ENCODE data around the gene RCOR1.
A peak's percentile ranks its signal among the peaks of the same experiment; 100 is the strongest.
"Not testable (repeated sequence)": the region's sequence is repeated elsewhere in the genome, so short reads cannot be mapped to it uniquely, and the experiment has no call there.

The RCOR1 gene

GRCh38 chr14:102750376-102750775 lies 157.9 kb downstream of the RCOR1 start:
- no peak for DNase-seq (ENCODE audit: low read depth)

GRCh38 chr14:102751088-102751487 lies 158.6 kb downstream of the RCOR1 start:
- no peak for DNase-seq (ENCODE audit: low read depth)

DNA sequence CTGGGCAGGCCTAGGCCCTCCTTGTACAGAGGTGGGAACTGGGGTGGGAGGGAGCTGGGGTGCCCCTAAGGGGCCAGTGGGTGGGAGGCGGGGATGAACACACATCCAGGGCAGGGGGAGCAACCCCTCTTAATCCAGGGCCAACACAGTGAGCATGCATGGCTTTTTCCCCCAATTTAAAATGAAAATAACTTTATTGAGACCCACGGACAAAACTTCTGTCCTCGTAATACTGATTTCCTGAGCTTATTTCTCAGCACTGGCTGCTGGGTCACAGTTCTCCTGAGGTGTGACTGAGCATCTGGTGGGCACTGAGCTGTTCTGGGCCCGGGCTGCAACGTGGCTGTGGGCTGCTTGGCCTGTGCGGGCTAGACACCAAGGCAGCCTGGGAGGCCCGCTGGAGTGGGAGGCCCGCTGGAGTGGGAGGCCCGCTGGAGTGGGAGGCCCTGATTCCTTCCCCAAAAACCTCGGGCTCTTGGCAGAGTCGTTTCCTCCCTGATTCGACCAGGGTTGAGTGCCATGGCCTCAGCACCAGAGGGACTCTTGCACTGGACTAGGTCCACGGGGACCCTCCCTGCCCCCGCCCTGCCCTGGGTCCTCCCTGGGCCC lies 159.9 kb downstream of the RCOR1 start:
- no peak for DNase-seq (ENCODE audit: low read depth)

GRCh38 chr14:102754370-102755262 lies 162.2 kb downstream of the RCOR1 start:
- no peak for DNase-seq (ENCODE audit: low read depth)

GRCh38 chr14:102757646-102758045 lies 165.2 kb downstream of the RCOR1 start:
- no peak for DNase-seq (ENCODE audit: low read depth)

- DNase-seq (ENCODE audit: low read depth), result no peak
These were observed 165.6 kb downstream of the RCOR1 start for GRCh38 chr14:102758087-102758486.

DNA sequence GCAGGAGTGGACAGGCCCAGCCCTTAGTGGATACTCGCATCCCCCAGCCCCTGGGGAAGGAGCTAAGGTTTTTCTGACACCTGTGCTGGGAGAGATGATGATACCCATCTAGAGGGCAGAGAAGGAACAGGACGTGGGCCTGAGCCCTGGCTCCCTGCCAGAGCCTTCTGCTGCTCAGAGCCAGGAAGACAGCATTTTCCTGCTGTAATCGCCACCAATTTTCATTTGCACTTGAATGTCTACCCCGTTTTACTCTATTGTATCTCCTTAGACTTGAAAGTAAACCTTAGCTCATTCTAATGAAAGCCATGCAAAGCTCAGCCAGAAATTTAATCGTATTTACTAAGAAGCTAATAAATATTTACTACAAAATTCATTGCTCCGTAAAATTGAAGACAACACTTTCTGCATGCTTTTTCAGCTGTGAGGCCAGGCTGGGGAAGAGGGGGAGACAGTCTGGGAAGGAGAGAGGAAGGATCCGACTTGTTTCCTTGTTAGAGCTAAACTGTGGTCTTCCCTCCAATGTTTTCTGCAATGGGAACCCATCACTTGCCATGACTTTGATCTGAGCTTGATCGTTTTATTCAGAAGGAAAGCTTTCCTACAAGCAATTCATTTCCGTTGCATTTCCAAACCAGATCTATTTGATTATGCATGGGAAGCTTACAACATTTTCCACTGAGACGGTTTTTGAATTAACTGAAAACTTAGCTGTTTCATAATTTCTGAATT lies 167.2 kb downstream of the RCOR1 start:
- no peak for DNase-seq (ENCODE audit: low read depth)

DNA sequence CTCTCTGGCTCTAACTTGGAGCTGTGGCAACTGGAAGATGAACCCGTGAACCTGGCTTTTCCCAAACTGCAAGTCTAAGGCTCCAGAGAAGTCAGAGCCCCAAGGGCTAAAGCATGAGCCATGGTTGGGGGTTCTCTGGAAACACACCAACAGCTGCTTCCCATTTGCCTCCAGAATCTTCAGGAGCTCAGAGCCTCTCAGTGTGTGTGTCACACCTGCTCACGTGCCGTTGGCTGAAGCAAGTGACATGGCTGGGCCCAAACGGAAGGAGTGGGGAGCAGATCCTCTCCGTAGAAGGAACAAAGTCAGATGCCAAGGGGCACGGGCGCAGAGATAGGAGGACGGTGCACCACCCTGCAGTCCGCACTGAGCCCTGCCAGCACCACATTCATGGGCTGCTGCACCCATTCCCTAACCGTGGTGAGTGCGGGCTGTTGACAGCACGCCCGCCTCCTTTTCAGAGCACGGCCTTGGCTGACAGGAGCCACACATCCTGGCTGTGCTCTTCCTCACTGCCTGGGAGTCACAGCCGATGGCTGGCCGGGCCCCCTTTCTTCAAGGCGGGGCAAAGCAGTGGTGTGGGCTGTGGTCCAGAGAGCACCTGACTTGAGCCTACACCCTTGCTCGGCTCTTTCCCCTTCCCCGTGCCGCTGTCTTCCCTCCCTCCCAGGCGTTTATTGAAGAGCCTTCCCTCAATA lies 168.2 kb downstream of the RCOR1 start:
- no peak for DNase-seq (ENCODE audit: low read depth)

DNA sequence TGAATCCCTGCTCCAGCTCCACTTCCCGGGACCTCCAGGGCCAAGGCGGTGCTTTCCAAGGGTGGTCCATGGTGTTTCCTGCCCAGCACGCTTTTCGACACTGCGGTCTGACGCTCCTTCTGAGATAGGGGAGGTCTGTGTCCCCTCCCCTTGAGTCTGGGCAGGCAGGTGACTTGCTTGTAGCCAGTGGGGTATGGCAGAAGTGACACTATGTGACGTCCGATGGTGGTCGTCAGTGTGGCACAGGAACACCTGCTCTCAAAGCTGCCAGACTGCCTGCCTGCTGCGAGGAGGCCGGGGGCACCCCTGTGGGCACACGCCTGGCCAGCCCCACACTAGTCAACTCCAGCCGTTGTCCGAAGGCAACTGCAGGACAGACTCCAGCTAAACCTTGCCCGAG lies 168.8 kb downstream of the RCOR1 start:
- DNase-seq (ENCODE audit: low read depth), result no peak

GRCh38 chr14:102764220-102764671 lies 171.8 kb downstream of the RCOR1 start:
- DNase-seq (ENCODE audit: low read depth), result no peak

DNA sequence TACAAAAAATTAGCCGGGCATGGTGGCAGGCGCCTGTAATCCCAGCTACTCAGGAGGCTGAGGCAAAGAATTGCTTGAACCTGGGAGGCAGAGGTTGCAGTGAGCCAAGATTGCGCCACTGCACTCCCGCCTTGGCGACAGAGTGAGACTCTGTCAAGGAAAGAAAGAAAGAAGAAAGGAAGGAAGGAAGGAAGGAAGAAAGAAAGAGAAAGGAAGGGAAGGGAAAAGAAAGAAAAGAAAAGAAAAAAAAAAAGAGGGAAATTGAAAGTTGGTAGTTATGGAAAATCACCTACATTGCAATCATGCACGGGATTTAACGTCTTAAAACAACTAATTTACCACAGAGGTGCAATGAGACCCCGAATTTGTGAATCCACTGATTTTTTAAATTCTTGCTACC lies 173.3 kb downstream of the RCOR1 start:
- DNase-seq (ENCODE audit: low read depth), result not testable (repeated sequence)

DNA sequence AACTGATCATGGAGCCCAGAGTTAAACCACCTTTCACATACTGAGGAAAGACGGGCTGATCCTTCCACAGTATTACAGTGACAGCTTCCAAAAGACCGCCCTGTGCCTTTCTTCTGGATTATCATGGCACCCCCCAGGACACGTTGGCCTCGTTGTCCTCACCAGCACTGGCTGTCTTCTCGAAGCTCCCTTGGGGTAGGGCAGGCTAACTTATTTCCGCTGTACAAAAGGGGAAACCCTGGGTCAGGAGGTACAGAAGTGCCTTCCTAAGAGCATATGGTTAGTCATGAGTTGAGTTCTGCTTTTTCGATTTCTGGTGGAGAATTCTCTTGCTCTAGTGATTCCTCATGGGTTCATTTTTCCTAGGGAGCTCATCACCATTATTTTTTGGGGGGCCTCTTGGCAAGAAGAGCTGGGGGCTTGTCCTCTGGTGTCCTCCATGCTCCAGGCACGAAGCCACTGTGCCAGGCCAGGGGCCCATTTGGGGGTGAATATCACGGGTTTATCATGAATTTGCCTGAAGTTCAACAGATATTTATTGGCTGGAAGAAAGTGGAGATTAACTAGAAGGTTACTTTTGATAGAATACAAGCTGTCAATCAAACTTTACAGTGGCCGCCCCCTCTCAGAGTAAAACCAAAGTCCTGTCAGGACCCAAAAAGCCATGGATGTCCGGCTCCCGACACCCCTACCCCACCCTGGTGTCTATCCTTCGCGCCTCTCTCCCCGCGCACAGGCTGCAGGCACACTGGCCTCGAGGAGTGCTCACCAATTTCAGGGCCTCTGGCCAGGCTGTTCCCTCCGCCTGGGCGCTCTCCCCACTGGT lies 176.0 kb downstream of the RCOR1 start:
- DNase-seq (ENCODE audit: low read depth), result no peak

- no peak for DNase-seq (ENCODE audit: low read depth)
These were observed 176.5 kb downstream of the RCOR1 start for GRCh38 chr14:102769049-102769327.

DNA sequence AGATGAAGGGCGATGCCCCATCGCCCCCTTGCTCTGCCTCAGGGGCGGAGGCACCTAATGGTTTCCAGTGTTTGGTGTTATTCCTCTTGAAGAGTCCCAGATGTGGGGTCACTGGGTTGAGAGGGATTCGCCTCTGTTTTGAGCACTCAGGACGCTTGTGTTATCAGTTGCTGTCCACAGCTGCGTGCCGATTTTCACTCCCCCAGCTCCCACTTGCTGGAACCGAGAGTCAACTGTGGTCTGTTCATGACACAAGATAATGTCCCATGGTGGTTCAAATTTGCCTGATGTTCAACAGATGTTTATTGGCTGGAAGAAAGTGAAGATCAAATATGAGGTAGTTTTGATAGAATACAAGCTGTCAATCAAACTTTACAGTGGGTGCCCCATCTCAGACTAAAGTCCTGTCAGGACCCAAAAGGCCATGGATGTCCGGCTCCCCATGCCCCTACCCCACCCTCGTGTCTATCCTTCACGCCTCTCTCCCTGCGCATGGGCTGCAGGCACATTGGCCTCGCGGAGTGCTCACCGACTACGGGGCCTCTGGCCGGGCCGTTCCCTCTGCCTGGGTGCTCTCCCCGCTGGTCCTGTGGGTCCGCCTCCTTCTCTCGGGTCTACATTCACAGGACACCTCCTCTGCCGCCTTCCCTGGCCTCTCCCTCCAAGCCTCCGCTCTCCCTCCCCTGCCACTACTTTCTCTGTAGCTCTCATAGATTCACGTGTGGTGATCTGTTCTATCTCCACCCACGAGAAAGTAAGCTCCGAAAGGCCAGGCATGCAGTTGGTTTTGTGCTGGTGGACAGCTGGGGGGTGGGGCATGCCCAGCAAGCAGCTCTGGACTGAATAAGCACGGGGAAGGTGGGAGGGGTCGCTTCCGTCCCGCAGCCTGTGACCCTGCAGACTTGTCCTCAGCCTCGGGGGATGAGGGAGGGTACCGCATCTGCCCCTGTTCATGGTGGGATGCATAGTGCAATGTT lies 178.0 kb downstream of the RCOR1 start:
- no peak for DNase-seq (ENCODE audit: low read depth)

- no peak for DNase-seq (ENCODE audit: low read depth)
These were observed 178.7 kb downstream of the RCOR1 start for GRCh38 chr14:102771144-102771543.

DNA sequence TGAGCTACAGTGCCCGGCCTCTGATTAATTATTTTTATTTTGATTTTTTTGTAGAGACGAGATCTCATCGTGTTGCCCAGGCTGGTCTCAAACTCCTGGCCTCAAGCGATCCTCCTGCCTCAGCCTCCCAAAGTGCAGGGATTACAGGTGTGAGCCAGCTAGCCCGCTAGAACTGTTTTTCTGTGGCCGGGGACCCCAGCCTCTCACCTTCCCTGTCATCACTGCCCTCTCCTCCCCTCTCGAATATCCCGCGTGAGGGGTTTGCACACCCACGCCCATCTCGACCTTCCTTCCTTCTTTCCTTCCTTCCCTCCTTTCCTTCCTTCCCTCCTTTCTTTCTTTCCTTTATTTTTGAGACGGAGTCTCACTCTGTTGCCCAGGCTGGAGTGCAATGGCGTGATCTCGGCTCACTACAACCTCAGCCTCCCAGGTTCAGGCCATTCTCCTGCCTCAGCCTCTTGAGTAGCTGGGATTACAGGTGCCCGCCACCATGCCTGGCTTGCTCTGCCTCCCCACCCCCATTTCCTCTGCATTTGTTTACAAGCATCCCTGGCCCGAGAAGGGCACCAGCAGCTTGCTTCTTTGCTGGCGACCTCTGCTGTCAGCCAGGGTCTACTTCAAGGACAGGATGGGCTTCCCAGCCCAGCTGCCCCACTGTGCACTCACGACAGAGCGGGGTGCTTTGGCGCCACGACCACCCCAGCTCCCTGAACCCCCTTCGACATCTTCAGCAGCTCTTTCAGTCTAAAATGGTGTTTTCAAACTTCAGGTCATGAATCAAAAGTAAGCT lies 180.5 kb downstream of the RCOR1 start:
- DNase-seq (ENCODE audit: low read depth), result no peak

DNA sequence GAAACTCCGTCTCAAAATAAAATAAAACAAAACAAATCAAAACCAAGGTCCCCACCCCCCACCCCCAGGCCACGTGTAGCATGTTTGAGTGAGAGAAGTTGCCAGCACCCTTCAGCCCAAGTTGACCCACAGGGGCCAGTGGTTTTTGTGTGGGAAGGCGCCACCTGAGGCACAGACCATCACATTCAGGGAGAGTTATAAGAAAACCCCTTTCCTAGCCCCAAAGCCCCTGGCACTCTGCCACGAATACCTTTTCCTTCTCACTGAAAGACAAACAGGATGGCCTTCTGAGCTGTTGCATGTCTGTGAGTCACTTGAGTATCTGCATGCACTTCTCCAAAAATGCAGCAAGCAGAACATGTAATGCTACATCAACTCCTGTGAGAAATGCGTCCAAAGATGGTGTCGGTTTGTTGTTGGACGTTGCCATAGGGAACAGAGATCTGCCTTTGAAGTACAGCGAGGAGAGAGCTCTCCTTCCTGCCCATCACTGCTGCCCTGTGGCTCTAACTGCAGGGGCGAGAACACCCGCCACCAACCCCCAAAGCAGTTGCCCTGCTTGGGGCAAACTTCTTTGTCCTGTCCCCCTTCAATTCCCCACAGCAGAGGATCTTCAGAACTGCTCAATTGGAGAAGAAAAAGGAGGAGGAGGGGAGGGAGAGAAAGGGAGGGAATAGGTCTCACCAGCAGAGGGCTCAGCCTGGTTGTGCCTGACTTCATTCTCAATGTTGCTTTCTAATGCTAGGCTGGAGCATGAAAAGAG lies 182.1 kb downstream of the RCOR1 start:
- DNase-seq (ENCODE audit: low read depth), result peak; percentile 51

GRCh38 chr14:102775855-102776760 lies 183.7 kb downstream of the RCOR1 start:
- no peak for DNase-seq (ENCODE audit: low read depth)

Data from activated T-cell treated with anti-CD3 and anti-CD28 coated beads for 1 hour (primary cell).